NT2/D1 (cell line): ENCODE measurements around the gene SSBP2.

ENCODE experiments used
- DNase-seq: peaks from one replicate; pipeline ENCODE4 v3.0.0-alpha.2; 2011; ENCODE audit warnings: low read depth, low spot score
- H3K27me3 ChIP-seq: 2 replicates; pipeline ENCODE4 v1.6.0; 2011; ENCODE audit warnings: mild to moderate bottlenecking; ENCODE audit not compliant: insufficient read length, insufficient read depth
- H3K36me3 ChIP-seq: 2 replicates; pipeline ENCODE4 v1.6.1; 2011; ENCODE audit warnings: mild to moderate bottlenecking, low read length, mixed read lengths; ENCODE audit not compliant: insufficient read depth, insufficient read length
- H3K4me1 ChIP-seq: 2 replicates; pipeline ENCODE4 v1.5.1; 2011; ENCODE audit not compliant: insufficient read depth, insufficient read length
- H3K4me3 ChIP-seq: 2 replicates; pipeline ENCODE4 v1.5.1; 2011; ENCODE audit warnings: low read depth; ENCODE audit not compliant: insufficient read length
- H3K9ac ChIP-seq: 2 replicates; pipeline ENCODE4 v1.6.0; 2011; ENCODE audit warnings: low read depth; ENCODE audit not compliant: insufficient read length
- H3K9me3 ChIP-seq: 2 replicates; pipeline ENCODE4 v1.5.1; 2011; ENCODE audit warnings: mild to moderate bottlenecking, low read length; ENCODE audit not compliant: insufficient read depth
- SUZ12 ChIP-seq: IDR thresholded peaks from 2 replicates; pipeline ENCODE4 v1.6.1; 2011; ENCODE audit not compliant: insufficient read length, insufficient read depth; ENCODE audit errors: extremely low read depth
- YY1 ChIP-seq: IDR thresholded peaks from 2 replicates; pipeline ENCODE4 v1.6.1; 2011; ENCODE audit not compliant: insufficient read length, insufficient read depth
- ZNF274 ChIP-seq: IDR thresholded peaks from 2 replicates; pipeline ENCODE4 v1.6.1; 2011; ENCODE audit warnings: mild to moderate bottlenecking, low read depth, low read length

Gene SSBP2

DNA sequence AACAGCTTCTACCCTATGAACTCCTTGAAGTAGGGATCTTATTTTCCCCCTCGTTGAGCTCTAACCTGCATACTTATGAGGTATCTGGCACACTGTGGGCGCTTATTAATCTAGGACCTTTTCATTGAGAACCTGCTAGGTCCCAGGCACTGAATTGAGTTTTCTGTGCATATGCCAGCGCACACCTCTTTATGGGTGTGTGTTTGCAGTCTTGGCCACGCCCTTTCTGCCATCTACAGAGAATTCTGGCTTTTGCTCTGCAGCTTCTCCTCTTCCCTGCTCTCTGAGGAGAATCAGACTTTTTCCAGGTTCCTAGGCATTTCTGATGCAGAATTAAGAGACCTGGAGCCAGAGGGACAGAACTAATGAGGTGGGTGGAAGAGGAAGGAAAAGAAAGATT lies 25.4 kb upstream of the SSBP2 start:
- TF ChIP-seq SUZ12 (no peak), YY1 (no peak), ZNF274 (no peak)
- Histone ChIP-seq H3K36me3 (no peaks in the 10 kb centered on the region), H3K9me3 (no peaks in the 10 kb centered on the region), H3K27me3 (no peaks in the 10 kb centered on the region), H3K4me1 (no peaks in the 10 kb centered on the region), H3K9ac (no peak overlapping the region), H3K4me3 (no peak overlapping the region)
- DNase-seq = no peak

DNA sequence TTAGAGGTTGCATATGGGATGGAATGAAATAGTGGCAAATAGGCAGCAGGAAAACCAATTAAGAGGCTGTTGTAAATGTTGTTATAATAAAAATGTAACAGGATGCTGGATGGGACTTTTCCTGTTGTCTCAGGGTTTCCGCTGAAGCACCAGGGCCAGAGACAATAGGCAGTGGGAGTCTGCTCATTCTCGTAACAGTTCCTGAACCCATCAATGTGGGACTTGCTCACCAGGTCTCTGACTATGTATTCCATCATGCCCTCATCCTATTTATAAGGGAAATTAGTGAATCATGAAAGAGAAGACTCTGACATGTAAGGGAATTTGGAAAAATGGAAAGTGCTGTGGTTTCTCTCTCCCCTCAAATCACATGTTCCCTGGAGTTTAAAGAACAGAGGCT lies 23.5 kb upstream of the SSBP2 start:
- Histone ChIP-seq H3K4me1 (no peaks in the 10 kb centered on the region), H3K9ac (no peak overlapping the region), H3K27me3 (no peaks in the 10 kb centered on the region), H3K9me3 (no peaks in the 10 kb centered on the region), H3K4me3 (no peak overlapping the region), H3K36me3 (no peaks in the 10 kb centered on the region)
- TF ChIP-seq YY1 (no peak), ZNF274 (no peak), SUZ12 (no peak)
- DNase-seq = no peak

DNA sequence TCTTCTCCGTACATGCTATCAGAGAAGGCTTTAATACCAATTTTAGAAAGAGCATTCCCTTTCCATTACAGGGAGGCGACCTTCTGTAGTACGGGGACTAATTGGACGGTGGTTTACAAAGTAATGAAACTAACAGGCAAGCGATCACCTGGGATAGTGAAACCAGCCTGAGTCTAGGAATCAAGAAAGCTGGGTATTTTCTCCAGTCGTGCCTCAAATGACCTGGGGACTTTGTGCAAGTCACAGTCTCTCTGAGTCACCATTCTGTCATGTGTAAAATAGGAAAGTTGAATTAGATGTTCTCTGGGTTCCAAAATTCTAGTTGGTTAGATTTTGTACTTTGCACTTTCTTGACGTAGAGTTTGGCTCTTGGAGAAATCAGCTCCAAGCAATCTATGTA lies 22.7 kb upstream of the SSBP2 start:
- TF ChIP-seq ZNF274 (no peak), SUZ12 (no peak), YY1 (no peak)
- H3K4me1 ChIP-seq = no peaks in the 10 kb centered on the region
- no peak overlapping the region for H3K4me3 ChIP-seq
- DNase-seq = no peak
- no peaks in the 10 kb centered on the region for H3K36me3 ChIP-seq
- no peaks in the 10 kb centered on the region for H3K27me3 ChIP-seq
- no peak overlapping the region for H3K9ac ChIP-seq
- no peaks in the 10 kb centered on the region for H3K9me3 ChIP-seq

DNA sequence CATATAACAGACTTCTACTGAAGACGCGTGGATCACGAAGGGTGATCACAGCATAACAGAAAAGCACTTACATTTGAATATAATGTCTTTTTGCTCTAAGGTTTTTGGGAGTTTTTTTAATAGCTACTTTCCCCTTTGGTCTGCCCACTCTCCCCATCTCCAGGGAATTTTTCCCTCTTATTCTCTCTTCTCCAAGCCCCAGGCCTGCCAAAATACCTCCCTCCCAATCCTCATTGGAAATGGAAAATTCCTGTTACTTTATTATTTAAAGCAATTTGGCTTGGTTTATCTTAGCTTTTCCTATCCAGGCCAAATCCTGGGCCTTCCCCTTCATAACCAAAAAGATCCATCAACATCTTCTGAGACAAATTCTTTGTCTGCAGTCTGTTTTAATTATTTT lies 22.3 kb upstream of the SSBP2 start:
- Histone ChIP-seq H3K27me3 (no peaks in the 10 kb centered on the region), H3K4me3 (no peak overlapping the region), H3K9ac (no peak overlapping the region), H3K36me3 (no peaks in the 10 kb centered on the region), H3K9me3 (no peaks in the 10 kb centered on the region), H3K4me1 (no peaks in the 10 kb centered on the region)
- no peak for DNase-seq
- no peak for TF ChIP-seq ZNF274
- no peak for TF ChIP-seq YY1
- no peak for TF ChIP-seq SUZ12

DNA sequence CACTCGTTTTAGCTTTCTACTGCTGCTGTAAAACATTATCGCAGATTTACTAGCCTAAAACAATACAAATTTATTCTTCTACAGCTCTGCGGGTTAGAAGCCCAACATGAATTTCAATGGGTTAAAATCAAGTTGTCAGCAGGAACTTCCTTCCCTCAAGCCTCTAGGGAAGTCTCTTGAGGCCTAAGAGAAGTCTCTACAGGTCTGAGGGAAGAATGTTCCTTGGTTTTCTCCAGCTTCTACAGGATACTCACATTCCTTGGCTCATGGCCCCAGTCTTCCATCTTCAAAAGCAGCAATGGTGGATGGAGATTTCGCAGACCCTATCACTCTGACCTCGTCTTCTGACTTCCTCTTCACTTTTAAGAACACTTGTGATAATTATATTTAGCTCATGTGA lies 21.6 kb upstream of the SSBP2 start:
- Histone ChIP-seq H3K4me3 (no peak overlapping the region), H3K27me3 (no peaks in the 10 kb centered on the region), H3K9me3 (no peaks in the 10 kb centered on the region), H3K36me3 (no peaks in the 10 kb centered on the region), H3K9ac (no peak overlapping the region), H3K4me1 (no peaks in the 10 kb centered on the region)
- TF ChIP-seq ZNF274 (no peak), YY1 (no peak), SUZ12 (no peak)
- no peak for DNase-seq

DNA sequence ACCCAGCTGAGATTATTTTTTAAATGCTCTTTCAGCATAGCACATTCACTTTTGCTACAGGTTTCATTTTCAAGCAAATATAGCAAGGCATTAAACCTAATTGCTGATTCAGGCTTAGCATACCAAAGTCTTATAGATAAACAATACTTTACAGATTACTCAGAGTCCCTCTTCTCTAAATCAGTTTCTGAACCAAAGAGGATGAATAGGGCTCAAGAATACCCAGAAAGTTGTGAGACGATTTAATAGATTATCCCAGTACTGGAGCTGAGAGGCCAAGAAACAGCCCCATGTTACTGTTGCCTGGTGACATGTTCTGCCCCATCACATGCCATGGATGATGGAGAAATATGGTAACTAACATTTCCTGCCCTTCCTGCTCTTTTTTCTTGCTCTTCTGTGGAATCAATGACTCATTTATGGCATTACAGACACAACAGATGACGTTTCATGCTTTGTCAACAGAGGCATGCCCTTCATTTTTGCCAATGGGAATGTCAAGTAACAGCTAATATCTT lies 18.1 kb upstream of the SSBP2 start:
- Histone ChIP-seq H3K36me3 (no peaks in the 10 kb centered on the region), H3K9ac (no peak overlapping the region), H3K9me3 (no peaks in the 10 kb centered on the region), H3K4me3 (no peak overlapping the region), H3K4me1 (no peaks in the 10 kb centered on the region), H3K27me3 (no peaks in the 10 kb centered on the region)
- no peak for TF ChIP-seq SUZ12
- no peak for TF ChIP-seq ZNF274
- TF ChIP-seq YY1 = no peak
- no peak for DNase-seq

DNA sequence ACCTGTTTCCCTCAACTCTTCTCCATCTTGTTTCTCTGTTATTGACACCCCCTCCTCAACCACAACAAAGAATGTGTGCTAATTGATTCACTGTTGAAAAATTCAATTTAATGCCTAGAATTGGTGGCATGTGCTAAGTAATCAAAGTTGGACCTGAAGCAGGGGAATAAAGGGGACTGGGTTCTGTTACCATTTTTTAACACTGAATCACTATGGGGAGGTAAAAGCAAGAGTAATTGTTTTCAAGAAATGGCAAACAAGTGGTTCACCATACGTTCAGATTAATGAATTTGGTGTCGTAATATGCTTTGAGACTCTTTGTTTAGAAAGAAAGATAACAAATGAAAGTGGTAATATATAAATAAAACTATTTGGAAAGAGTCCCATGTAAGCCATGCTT lies 17.0 kb upstream of the SSBP2 start:
- Histone ChIP-seq H3K4me3 (no peak overlapping the region), H3K27me3 (no peaks in the 10 kb centered on the region), H3K36me3 (no peaks in the 10 kb centered on the region), H3K4me1 (no peaks in the 10 kb centered on the region), H3K9me3 (no peaks in the 10 kb centered on the region), H3K9ac (no peak overlapping the region)
- no peak for TF ChIP-seq ZNF274
- no peak for TF ChIP-seq SUZ12
- TF ChIP-seq YY1 = no peak
- no peak for DNase-seq

DNA sequence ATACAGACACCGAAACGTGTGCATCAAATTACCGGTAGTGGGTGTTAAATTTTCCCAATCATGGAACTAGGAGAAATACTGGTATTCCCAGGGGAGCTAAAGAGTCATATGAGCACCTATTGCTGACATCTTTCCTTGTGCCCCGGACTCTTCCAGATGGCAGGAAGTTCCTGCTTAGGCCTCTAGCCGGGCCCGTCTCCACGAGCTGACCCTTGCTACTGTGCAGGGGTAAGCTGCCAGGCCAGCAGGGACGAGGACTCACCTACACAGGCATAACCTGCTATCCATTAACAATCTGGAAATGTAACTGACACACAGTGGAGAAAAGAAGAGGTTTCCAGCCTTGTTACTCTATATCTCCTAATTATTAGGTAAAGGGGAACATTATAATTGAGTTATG lies 16.2 kb upstream of the SSBP2 start:
- no peak for DNase-seq
- no peak overlapping the region for H3K4me3 ChIP-seq
- H3K36me3 ChIP-seq = no peaks in the 10 kb centered on the region
- H3K27me3 ChIP-seq = no peaks in the 10 kb centered on the region
- no peaks in the 10 kb centered on the region for H3K4me1 ChIP-seq
- no peak for TF ChIP-seq ZNF274
- no peak for TF ChIP-seq SUZ12
- no peaks in the 10 kb centered on the region for H3K9me3 ChIP-seq
- no peak overlapping the region for H3K9ac ChIP-seq
